SK-N-SH (cell line): ENCODE measurements around the gene PRKCA. TPM values are rescaled to one million over a fixed set of nuclear protein-coding genes. Genes with fewer than 3 reads are reported as not detected.

Source experiments
- CTCF ChIA-PET: fragments of 300-600, 350-600 bp; formaldehyde crosslinking; extraction: SDS; loops from one replicate; lab custom pipeline; 2021; lab: Yijun Ruan, JAX
- POLR2A ChIA-PET: fragments of 350-600 bp; sonication (Branson Sonifier 250); formaldehyde crosslinking; extraction: SDS; loops from one replicate; lab custom pipeline; 2020; ENCODE audit warnings: antibody characterized with exemption, inconsistent platforms; lab: Yijun Ruan, JAX
- DNase-seq: peaks from one replicate; pipeline ENCODE4 v3.0.0; 2012
- H2AFZ ChIP-seq: fragments of 200-600 bp; sonication (generic); 2 replicates; pipeline ENCODE4 v1.8.1; 2016; ENCODE audit warnings: antibody characterized with exemption, mild to moderate bottlenecking, low read depth
- H3F3A ChIP-seq: fragments of 200-600 bp; sonication (generic); replicated peaks from 2 replicates; pipeline ENCODE3; 2016; ENCODE audit warnings: antibody characterized with exemption, mild to moderate bottlenecking; ENCODE audit not compliant: insufficient read depth
- H3K27ac ChIP-seq, 2 experiments: fragments of 200-500 bp in 1 of 2; fragments of 200-600 bp in 1 of 2; sonication (Bioruptor generic) in 1 of 2; sonication (generic), shearing (Covaris generic) in 1 of 2; 2 replicates each; pipeline versions ENCODE4 v1.5.1 to v1.6.1; 2014 to 2016; ENCODE audit warnings: low read depth in 2 of 2, inconsistent platforms in 1 of 2, low read length in 1 of 2, mild to moderate bottlenecking in 1 of 2, mixed read lengths in 1 of 2
- H3K27me3 ChIP-seq: fragments of 200-600 bp; sonication (generic), shearing (Covaris generic); 2 replicates; pipeline ENCODE4 v1.6.1; 2016; ENCODE audit warnings: mixed run types; ENCODE audit not compliant: insufficient read depth
- H3K36me3 ChIP-seq, 2 experiments: fragments of 200-500 bp in 1 of 2; fragments of 200-600 bp in 1 of 2; sonication (Bioruptor generic) in 1 of 2; sonication (generic) in 1 of 2; replicated peaks in 1 of 2; 2 replicates each; pipeline versions ENCODE3 to v1.5.1; 2014 to 2016; ENCODE audit warnings: low read length in 1 of 2, mild to moderate bottlenecking in 1 of 2; ENCODE audit not compliant: insufficient read depth in 2 of 2, control insufficient read depth in 1 of 2
- H3K4me1 ChIP-seq, 2 experiments: fragments of 200-500 bp in 1 of 2; fragments of 200-600 bp in 1 of 2; sonication (Bioruptor generic) in 1 of 2; sonication (generic), shearing (Covaris generic) in 1 of 2; 2 replicates each; pipeline versions ENCODE4 v1.5.1 to v1.6.1; 2014 to 2016; ENCODE audit warnings: low read depth in 1 of 2, low read length in 1 of 2, mixed run types in 1 of 2; ENCODE audit not compliant: insufficient read depth in 2 of 2, control insufficient read depth in 1 of 2
- H3K4me2 ChIP-seq: fragments of 200-600 bp; sonication (generic), shearing (Covaris generic); 2 replicates; pipeline ENCODE4 v1.6.1; 2017; ENCODE audit warnings: mixed run types
- H3K4me3 ChIP-seq, 2 experiments: fragments of 200-500 bp in 1 of 2; fragments of 200-600 bp in 1 of 2; sonication (Bioruptor generic) in 1 of 2; sonication (generic), shearing (Covaris generic) in 1 of 2; 2 replicates each; pipeline versions ENCODE4 v1.5.1 to v1.8.1; 2014 to 2016; ENCODE audit warnings: low read depth in 2 of 2, inconsistent platforms in 1 of 2, low read length in 1 of 2, mild to moderate bottlenecking in 1 of 2, mixed read lengths in 1 of 2, moderate library complexity in 1 of 2
- H3K79me2 ChIP-seq: fragments of 200-600 bp; sonication (generic); 2 replicates; pipeline ENCODE4 v1.8.1; 2017; ENCODE audit warnings: mild to moderate bottlenecking; ENCODE audit not compliant: insufficient read depth
- H3K9ac ChIP-seq: fragments of 200-600 bp; sonication (generic); 2 replicates; pipeline ENCODE4 v1.6.1; 2017; ENCODE audit warnings: mixed run types
- H3K9me2 ChIP-seq: fragments of 200-600 bp; sonication (generic); 2 replicates; pipeline ENCODE4 v1.6.1; 2017; ENCODE audit warnings: mixed run types
- H3K9me3 ChIP-seq: fragments of 200-600 bp; sonication (generic); 2 replicates; pipeline ENCODE4 v1.6.1; 2017; ENCODE audit warnings: mixed run types, mild to moderate bottlenecking, moderate library complexity
- H4K20me1 ChIP-seq: fragments of 200-600 bp; sonication (generic); 2 replicates; pipeline ENCODE4 v1.6.1; 2017; ENCODE audit warnings: mild to moderate bottlenecking, mixed run types; ENCODE audit not compliant: insufficient read depth
- CHD2 ChIP-seq: fragments of 150-350 bp; IDR thresholded peaks from 2 replicates; pipeline ENCODE4 v1.6.1; 2018; ENCODE audit warnings: low read length; ENCODE audit not compliant: partially characterized antibody
- ELF1 ChIP-seq: IDR thresholded peaks from 2 replicates; pipeline ENCODE4 v1.4.0; 2012
- EP300 ChIP-seq, 2 experiments: IDR thresholded peaks; 2 replicates each; pipeline versions ENCODE4 v1.4.0 to v1.6.1; 2012; ENCODE audit warnings: borderline replicate concordance in 1 of 2, low read depth in 1 of 2, low read length in 1 of 2
- EZH2phosphoT487 ChIP-seq: fragments of 200-600 bp; sonication (generic); IDR thresholded peaks from 2 replicates; pipeline ENCODE4 v1.6.1; 2017; ENCODE audit warnings: low read depth, mixed run types, mild to moderate bottlenecking, antibody characterized with exemption, moderate library complexity, borderline replicate concordance
- FOSL2 ChIP-seq: IDR thresholded peaks from 2 replicates; pipeline ENCODE4 v1.4.0; 2012; ENCODE audit warnings: low read depth, mild to moderate bottlenecking, moderate library complexity, borderline replicate concordance
- FOXM1 ChIP-seq: IDR thresholded peaks from 2 replicates; pipeline ENCODE4 v1.4.0; 2012; ENCODE audit warnings: low read depth, mild to moderate bottlenecking
- GATA2 ChIP-seq: sonication (generic); formaldehyde crosslinking; IDR thresholded peaks from 2 replicates; pipeline ENCODE4 v1.5.0; 2020; ENCODE audit warnings: mild to moderate bottlenecking, missing genetic modification reagents
- JUND ChIP-seq: IDR thresholded peaks from 2 replicates; pipeline ENCODE4 v1.4.0; 2012
- MAX ChIP-seq: IDR thresholded peaks from 2 replicates; pipeline ENCODE4 v1.4.0; 2012; ENCODE audit warnings: low read depth
- NFIC ChIP-seq: IDR thresholded peaks from 2 replicates; pipeline ENCODE4 v1.4.0; 2012; ENCODE audit warnings: borderline replicate concordance
- PBX3 ChIP-seq: IDR thresholded peaks from 2 replicates; pipeline ENCODE4; 2012
- POLR2AphosphoS5 ChIP-seq: IDR thresholded peaks from 2 replicates; pipeline ENCODE4 v1.6.1; 2012; ENCODE audit warnings: low read depth, low read length
- RAD21 ChIP-seq: IDR thresholded peaks from 2 replicates; pipeline ENCODE4 v1.6.1; 2012; ENCODE audit warnings: mild to moderate bottlenecking, low read length
- SIN3A ChIP-seq: IDR thresholded peaks from 2 replicates; pipeline ENCODE4 v1.6.1; 2012; ENCODE audit warnings: low read depth, mild to moderate bottlenecking, low read length, moderate library complexity, borderline replicate concordance
- TCF12 ChIP-seq: IDR thresholded peaks from 2 replicates; pipeline ENCODE4 v1.4.0; 2012
- TEAD4 ChIP-seq: IDR thresholded peaks from 2 replicates; pipeline ENCODE4 v1.4.0; 2012; ENCODE audit warnings: mild to moderate bottlenecking, borderline replicate concordance; ENCODE audit not compliant: insufficient read depth
- USF2 ChIP-seq: fragments of 150-350 bp; IDR thresholded peaks from 2 replicates; pipeline ENCODE4 v1.6.1; 2017; ENCODE audit warnings: antibody characterized with exemption, low read length, low read depth, borderline replicate concordance
- ZBTB33 ChIP-seq: IDR thresholded peaks from 2 replicates; pipeline ENCODE4 v1.4.0; 2012; ENCODE audit warnings: low read depth, borderline replicate concordance
- WGBS: methylation state at CpG from one replicate; pipeline ENCODE4 v1.1.6; 2017; ENCODE audit warnings: low lambda C conversion rate; 5-methylcytosine and 5-hydroxymethylcytosine counted together
- polyA plus RNA-seq, 3 experiments: library from polyadenylated mRNA; depleted of rRNA; stranded (reverse); fragments of >200 nt; gene quantifications; 2 replicates each; pipeline ENCODE4 v1.2.3, GENCODE V29; 2012

PRKCA gene
- polyA plus RNA-seq, 1 of the 3 experiments (the other 2 are of a cell fraction): 108 TPM

- Histone ChIP-seq H3K79me2 (peaks cover 99% of the 10 kb centered on the region), H3K4me1 (peaks cover 8 to 14% of the 10 kb centered on the region in 2 experiments), H3K9me3 (no peaks in the 10 kb centered on the region), H3K9ac (no peak overlapping the region), H4K20me1 (peaks cover 63% of the 10 kb centered on the region), H2AFZ (no peak overlapping the region), H3F3A (peaks cover 46% of the 10 kb centered on the region), H3K9me2 (no peaks in the 10 kb centered on the region), H3K4me3 (no peak overlapping the region), H3K27ac (no peak overlapping the region), H3K36me3 (no peaks in the 10 kb centered on the region), H3K27me3 (no peaks in the 10 kb centered on the region), H3K4me2 (no peak overlapping the region)
- 87% methylated on average over 2 of the region's 2 CpGs for WGBS
- no peak for DNase-seq
- ChIA-PET POLR2A (no interaction called here), CTCF (interaction anchor here (0.6 to 2.0 kb wide), 5 partner anchors 17 to 1821 kb away, joined by 3 to 7 read pairs (median 3); no protein-coding TSS in a partner anchor)
- TF ChIP-seq NFIC: no peak
These were observed 114.9 kb downstream of the PRKCA start for GRCh38 chr17:66417300-66417719.

- Histone ChIP-seq H3K4me1 (peaks cover 10 to 25% of the 10 kb centered on the region in 2 experiments), H3K27ac (peak overlapping the region; percentile 5 to 81; a peak in 3 of 4 replicates), H3K9me3 (no peaks in the 10 kb centered on the region), H3K9me2 (no peaks in the 10 kb centered on the region), H2AFZ (no peak overlapping the region), H3K9ac (no peak overlapping the region), H3K4me3 (no peak overlapping the region), H3K79me2 (peaks cover 99% of the 10 kb centered on the region), H3F3A (peaks cover 56% of the 10 kb centered on the region), H3K4me2 (no peak overlapping the region), H4K20me1 (peaks cover 29% of the 10 kb centered on the region), H3K27me3 (no peaks in the 10 kb centered on the region), H3K36me3 (peaks cover 0 to 9% of the 10 kb centered on the region in 2 experiments)
- TF ChIP-seq TCF12: peak; percentile 63; the same call in 1 of the 2 replicates
- TF ChIP-seq EZH2phosphoT487: no peak
- TF ChIP-seq ZBTB33: no peak
- no peak for TF ChIP-seq CHD2
- TF ChIP-seq SIN3A: 0 out of 2 replicates have a peak, but pooled peaks have one; percentile 34
- CTCF ChIA-PET: interaction anchor here (0.8 kb wide), 1 partner anchor 204 kb away, joined by 4 read pairs; no protein-coding TSS in a partner anchor
- POLR2A ChIA-PET: interaction anchor here (0.6 kb wide), 2 partner anchors 10 to 47 kb away, joined by 4 read pairs; no protein-coding TSS in a partner anchor
- no peak for DNase-seq
- 54% methylated on average over 3 of the region's 3 CpGs for WGBS
These were observed 118.6 kb downstream of the PRKCA start for GRCh38 chr17:66420961-66421371.

- peaks cover 25% of the 10 kb centered on the region for H4K20me1 ChIP-seq
- H3K4me2 ChIP-seq: peak overlapping the region; percentile 38
- peak overlapping the region; percentile 30 for H3K9ac ChIP-seq
- H3K27me3 ChIP-seq: no peaks in the 10 kb centered on the region
- no peak overlapping the region for H3K4me3 ChIP-seq
- peak overlapping the region in 1 of 2 experiments; percentile 81; a peak in 2 of 4 replicates for H3K27ac ChIP-seq
- H2AFZ ChIP-seq: no peak overlapping the region
- peaks cover 56% of the 10 kb centered on the region for H3F3A ChIP-seq
- no peak for DNase-seq
- POLR2A ChIA-PET: no interaction called here
- 49% methylated on average over 2 of the region's 2 CpGs for WGBS
- peaks cover 5 to 25% of the 10 kb centered on the region in 2 experiments for H3K4me1 ChIP-seq
- H3K79me2 ChIP-seq: peaks cover 100% of the 10 kb centered on the region
- no peaks in the 10 kb centered on the region for H3K9me2 ChIP-seq
- CTCF ChIA-PET: no interaction called here
- peaks cover 0 to 13% of the 10 kb centered on the region in 2 experiments for H3K36me3 ChIP-seq
- no peaks in the 10 kb centered on the region for H3K9me3 ChIP-seq
- TF ChIP-seq TEAD4: peak; percentile 31; the same call in 1 of the 2 replicates
- TF ChIP-seq FOXM1: no peak
- 0 out of 2 replicates have a peak, but pooled peaks have one; percentile 10 for TF ChIP-seq POLR2AphosphoS5
- TF ChIP-seq MAX: no peak
- no peak for TF ChIP-seq ELF1
- no peak for TF ChIP-seq RAD21
- TF ChIP-seq JUND: peak; percentile 58
- TF ChIP-seq USF2: no peak
- no peak for TF ChIP-seq GATA2 (CRISPR knock-in tag)
- 0 out of 2 replicates have a peak, but pooled peaks have one; percentile 12 for TF ChIP-seq PBX3
- TF ChIP-seq EP300 (IDR thresholded peaks at IDR 0.05; ENCODE audit: borderline replicate concordance in 1 of 2, low read depth in 1 of 2, low read length in 1 of 2): peak in 1 of 2 experiments; percentile 25; a peak in 1 of 4 replicates
- TF ChIP-seq FOSL2: peak; percentile 71; the same call in 1 of the 2 replicates
- TF ChIP-seq TCF12: peak; percentile 34; the same call in 1 of the 2 replicates
These were observed 119.8 kb downstream of the PRKCA start for GRCh38 chr17:66422186-66422585.
